Lung (tissue), 12 donors: ENCODE data around the gene PRPF19. TPM values are rescaled to one million over a fixed set of nuclear protein-coding genes. Genes with fewer than 3 reads are reported as not detected.

Experiments
- ATAC-seq: fragments of 200-7000 bp; cut with Tn5 transposase; one replicate; pipeline ENCODE4 v1.9.1; 2020; ENCODE audit warnings: moderate number of reproducible peaks; ENCODE audit not compliant: insufficient read depth, low FRiP score
- DNase-seq, 3 donors: peaks; one replicate each; pipeline ENCODE4 v3.0.0-alpha.2; 2013 to 2017
- H3K27ac ChIP-seq, 2 donors: one replicate each; pipeline ENCODE4 v1.5.1; 2013; ENCODE audit warnings: mild to moderate bottlenecking in 2 of 2, moderate library complexity in 2 of 2, control low read depth in 1 of 2, inconsistent platforms in 1 of 2, low read depth in 1 of 2, low read length in 1 of 2
- H3K27me3 ChIP-seq, 3 donors: one replicate each; pipeline ENCODE4 v1.5.1; 2013; ENCODE audit warnings: low read length in 2 of 3; ENCODE audit not compliant: control insufficient read depth in 3 of 3, insufficient read depth in 3 of 3
- H3K36me3 ChIP-seq, 4 donors: one replicate each; pipeline ENCODE4 v1.5.1; 2013; ENCODE audit warnings: low read length in 4 of 4, mild to moderate bottlenecking in 1 of 4, moderate library complexity in 1 of 4; ENCODE audit not compliant: control insufficient read depth in 4 of 4, insufficient read depth in 4 of 4
- H3K4me1 ChIP-seq, 5 donors: one replicate each; pipeline ENCODE4 v1.5.1; 2013; ENCODE audit warnings: low read length in 5 of 5, mild to moderate bottlenecking in 2 of 5, moderate library complexity in 1 of 5; ENCODE audit not compliant: control insufficient read depth in 5 of 5, insufficient read depth in 5 of 5
- H3K4me3 ChIP-seq: one replicate; pipeline ENCODE4 v1.5.1; 2013; ENCODE audit warnings: mild to moderate bottlenecking, control low read depth, moderate library complexity
- H3K9ac ChIP-seq, 2 donors: one replicate each; pipeline ENCODE4 v1.5.1; 2013; ENCODE audit warnings: low read length in 2 of 2, control low read depth in 1 of 2; ENCODE audit not compliant: insufficient read depth in 1 of 2
- H3K9me3 ChIP-seq, 4 donors: one replicate each; pipeline ENCODE4 v1.5.1; 2013; ENCODE audit warnings: low read length in 3 of 4, mild to moderate bottlenecking in 1 of 4, moderate library complexity in 1 of 4; ENCODE audit not compliant: control insufficient read depth in 4 of 4, insufficient read depth in 3 of 4
- WGBS, 2 donors: extraction: QIAGEN DNeasy Blood & Tissue Kit; methylation state at CpG; one replicate each; pipeline ENCODE4 v1.1.7; 2013; 5-methylcytosine and 5-hydroxymethylcytosine counted together
- polyA plus RNA-seq, 2 donors: library from polyadenylated mRNA; stranded (reverse); fragments of 200-250 nt; gene quantifications; one replicate each; pipeline ENCODE4 v1.2.1, GENCODE V29; 2013
- total RNA-seq, 2 donors: library from RNA; depleted of rRNA in 1 of 2; stranded (reverse); fragments of >200 nt in 1 of 2; gene quantifications; one replicate each; pipeline ENCODE4 v1.2.1, GENCODE V29; 2014 to 2021
- TF ChIP-seq, protein P1 (sequence below): IDR thresholded peaks from 2 replicates; pipeline ENCODE4 v1.5.1; 2012; ENCODE audit warnings: mild to moderate bottlenecking; ENCODE audit errors: control extremely low read depth, extremely low read depth
- donor health status: control.
- donor health status: control.
- donor health status: Bipolar disorder and iron deficiency.
- donor health status: healthy.
- donor health status: DM: yes; HTN: yes; CAD: no.

The PRPF19 gene
- total and polyA plus RNA-seq, 4 donors, result 49.0 to 79.0 (median 65.2) TPM

DNA sequence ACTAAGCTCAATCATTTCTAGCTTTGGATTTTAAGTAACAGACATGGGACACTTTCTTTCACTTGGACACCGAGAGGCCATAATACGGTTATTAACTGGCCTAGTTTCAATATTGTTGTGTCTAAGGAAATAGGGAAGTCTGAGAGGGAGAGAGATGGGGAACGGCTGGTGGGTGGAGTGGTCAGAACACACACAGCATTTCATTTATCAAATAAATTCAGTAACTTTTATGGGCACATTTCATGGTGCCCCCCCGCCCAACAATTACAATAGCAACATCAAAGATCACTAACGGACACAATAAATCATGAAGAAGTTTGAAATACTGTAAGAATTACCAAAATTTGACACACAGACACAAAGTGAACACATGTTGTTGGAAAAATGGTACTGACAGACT, 10.7 kb downstream of the PRPF19 start:
- ATAC-seq (no peak), DNase-seq (no peak)
- Histone ChIP-seq H3K4me3 (no peak overlapping the region), H3K9ac (no peak overlapping the region), H3K9me3 (no peaks in the 10 kb centered on the region), H3K27ac (no peak overlapping the region), H3K27me3 (no peaks in the 10 kb centered on the region), H3K4me1 (no peaks in the 10 kb centered on the region), H3K36me3 (peaks cover 42 to 54% (median 45%) of the 10 kb centered on the region in 4 donors)
- TF ChIP-seq, protein P1, sequence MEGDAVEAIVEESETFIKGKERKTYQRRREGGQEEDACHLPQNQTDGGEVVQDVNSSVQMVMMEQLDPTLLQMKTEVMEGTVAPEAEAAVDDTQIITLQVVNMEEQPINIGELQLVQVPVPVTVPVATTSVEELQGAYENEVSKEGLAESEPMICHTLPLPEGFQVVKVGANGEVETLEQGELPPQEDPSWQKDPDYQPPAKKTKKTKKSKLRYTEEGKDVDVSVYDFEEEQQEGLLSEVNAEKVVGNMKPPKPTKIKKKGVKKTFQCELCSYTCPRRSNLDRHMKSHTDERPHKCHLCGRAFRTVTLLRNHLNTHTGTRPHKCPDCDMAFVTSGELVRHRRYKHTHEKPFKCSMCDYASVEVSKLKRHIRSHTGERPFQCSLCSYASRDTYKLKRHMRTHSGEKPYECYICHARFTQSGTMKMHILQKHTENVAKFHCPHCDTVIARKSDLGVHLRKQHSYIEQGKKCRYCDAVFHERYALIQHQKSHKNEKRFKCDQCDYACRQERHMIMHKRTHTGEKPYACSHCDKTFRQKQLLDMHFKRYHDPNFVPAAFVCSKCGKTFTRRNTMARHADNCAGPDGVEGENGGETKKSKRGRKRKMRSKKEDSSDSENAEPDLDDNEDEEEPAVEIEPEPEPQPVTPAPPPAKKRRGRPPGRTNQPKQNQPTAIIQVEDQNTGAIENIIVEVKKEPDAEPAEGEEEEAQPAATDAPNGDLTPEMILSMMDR, result no peak
- 83 to 88% methylated on average over 5 of the region's 5 CpGs for WGBS, 2 donors

DNA sequence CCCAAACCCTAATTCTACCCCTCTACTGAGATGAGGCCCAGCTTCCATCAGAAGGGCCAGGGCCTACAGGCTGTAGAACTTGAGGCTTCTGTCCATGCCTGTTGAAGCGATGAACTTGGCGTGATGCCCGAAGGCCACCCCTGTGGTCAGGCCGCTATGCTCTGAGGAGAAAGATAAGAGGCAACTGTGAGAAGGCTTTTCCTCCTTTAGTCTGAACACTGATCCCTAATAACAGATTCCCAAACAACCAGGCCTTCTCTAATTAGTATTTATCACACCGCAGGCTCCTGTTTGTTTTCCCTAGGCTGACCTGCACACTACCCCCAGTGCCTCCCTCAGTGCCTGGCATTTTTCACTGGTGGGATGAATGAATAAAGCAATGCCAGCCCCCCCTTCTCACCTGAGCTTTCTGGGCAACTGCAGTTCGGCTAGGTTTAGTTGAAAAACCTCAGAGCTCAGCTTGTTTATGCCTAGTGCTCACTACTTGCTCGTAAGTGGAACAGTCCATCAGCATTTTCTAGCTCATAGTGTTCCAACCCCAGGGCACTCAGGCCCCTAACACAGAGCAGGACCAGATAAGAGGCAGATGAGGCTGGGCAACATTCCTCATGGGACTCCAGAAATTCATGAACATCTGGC, 15.2 kb downstream of the PRPF19 start:
- H3K4me1 ChIP-seq, result peaks cover 0 to 7% (median 0%) of the 10 kb centered on the region in 5 donors
- peaks cover 13 to 26% (median 20%) of the 10 kb centered on the region in 4 donors for H3K36me3 ChIP-seq
- no peak overlapping the region for H3K4me3 ChIP-seq
- WGBS, 2 donors, result 67 to 77% methylated on average over 7 of the region's 7 CpGs
- H3K27ac ChIP-seq, result no peak overlapping the region
- TF ChIP-seq, protein P1, result no peak
- ATAC-seq (no peak), DNase-seq (peak; percentile 26 to 57 (median 36))
- no peak overlapping the region for H3K9ac ChIP-seq
- H3K27me3 ChIP-seq, result no peaks in the 10 kb centered on the region
- H3K9me3 ChIP-seq, result no peaks in the 10 kb centered on the region

DNA sequence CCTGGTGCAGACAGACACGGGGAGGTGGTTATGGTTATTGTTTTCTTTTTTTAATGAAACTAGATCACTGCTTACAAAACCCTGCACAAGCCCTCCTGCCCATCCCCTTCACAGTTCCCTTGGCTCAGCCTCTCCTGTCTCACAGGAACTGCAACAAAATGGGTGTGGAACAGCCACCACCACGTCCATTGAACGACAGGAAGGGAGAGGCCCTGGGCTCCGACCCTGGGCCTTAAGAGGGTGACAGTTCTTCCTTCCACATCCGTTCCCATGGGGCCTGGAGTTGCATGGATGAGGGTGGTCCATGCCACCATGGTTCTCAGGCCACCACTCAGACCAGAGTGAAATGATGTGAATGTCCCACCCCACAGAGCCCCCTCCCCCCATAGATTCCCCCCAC, 15.7 kb downstream of the PRPF19 start:
- H3K27ac ChIP-seq, result no peak overlapping the region
- WGBS, 2 donors, result 39 to 46% methylated on average over 5 of the region's 5 CpGs
- H3K4me1 ChIP-seq, result peaks cover 0 to 7% (median 0%) of the 10 kb centered on the region in 5 donors
- H3K9me3 ChIP-seq, result no peaks in the 10 kb centered on the region
- peaks cover 10 to 24% (median 16%) of the 10 kb centered on the region in 4 donors for H3K36me3 ChIP-seq
- H3K4me3 ChIP-seq, result no peak overlapping the region
- no peaks in the 10 kb centered on the region for H3K27me3 ChIP-seq
- no peak for ATAC-seq
- DNase-seq, result no peak
- H3K9ac ChIP-seq, result no peak overlapping the region
- TF ChIP-seq, protein P1, result no peak
